Suppressor macrophage (primary cell): ENCODE results near the gene TNFAIP3.

Source experiments
- DNase-seq, 4 experiments: peaks; one replicate each; pipeline ENCODE4 v3.0.0-alpha.2; 2020 to 2022

The TNFAIP3 gene

DNA sequence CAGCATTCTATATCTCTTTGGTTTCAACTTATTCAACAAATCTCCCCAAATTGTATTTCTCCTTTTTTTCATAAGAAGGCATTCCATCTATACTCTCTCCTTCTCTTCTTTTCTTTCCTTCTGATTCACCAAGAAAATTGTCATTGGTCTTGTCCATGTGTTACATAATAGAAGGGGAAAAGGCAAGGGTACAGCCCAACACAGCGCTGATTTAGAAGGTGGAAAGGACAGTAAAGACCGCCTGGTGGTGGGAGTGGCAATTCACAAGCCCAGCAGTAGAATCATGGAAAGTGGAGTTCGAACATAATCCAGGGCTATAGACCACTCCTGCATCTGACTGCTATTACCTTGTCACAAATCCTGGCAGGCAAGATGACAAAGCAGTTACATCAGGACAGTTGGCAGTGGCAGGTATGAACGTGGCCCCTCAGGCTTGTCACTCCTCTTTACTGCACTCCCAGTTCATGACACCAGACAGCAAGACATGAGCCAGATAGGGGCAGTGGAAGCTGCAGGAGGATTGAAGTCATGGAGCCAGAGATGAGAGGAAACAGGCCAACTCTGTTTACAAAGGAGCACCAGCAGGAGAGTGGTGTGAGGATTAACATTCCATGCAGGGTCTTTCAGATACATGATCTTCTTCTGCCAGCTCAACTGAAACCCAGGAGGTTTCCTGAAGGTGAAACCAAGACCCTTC is 2.1 kb upstream of the TNFAIP3 start:
- no peak for DNase-seq

DNA sequence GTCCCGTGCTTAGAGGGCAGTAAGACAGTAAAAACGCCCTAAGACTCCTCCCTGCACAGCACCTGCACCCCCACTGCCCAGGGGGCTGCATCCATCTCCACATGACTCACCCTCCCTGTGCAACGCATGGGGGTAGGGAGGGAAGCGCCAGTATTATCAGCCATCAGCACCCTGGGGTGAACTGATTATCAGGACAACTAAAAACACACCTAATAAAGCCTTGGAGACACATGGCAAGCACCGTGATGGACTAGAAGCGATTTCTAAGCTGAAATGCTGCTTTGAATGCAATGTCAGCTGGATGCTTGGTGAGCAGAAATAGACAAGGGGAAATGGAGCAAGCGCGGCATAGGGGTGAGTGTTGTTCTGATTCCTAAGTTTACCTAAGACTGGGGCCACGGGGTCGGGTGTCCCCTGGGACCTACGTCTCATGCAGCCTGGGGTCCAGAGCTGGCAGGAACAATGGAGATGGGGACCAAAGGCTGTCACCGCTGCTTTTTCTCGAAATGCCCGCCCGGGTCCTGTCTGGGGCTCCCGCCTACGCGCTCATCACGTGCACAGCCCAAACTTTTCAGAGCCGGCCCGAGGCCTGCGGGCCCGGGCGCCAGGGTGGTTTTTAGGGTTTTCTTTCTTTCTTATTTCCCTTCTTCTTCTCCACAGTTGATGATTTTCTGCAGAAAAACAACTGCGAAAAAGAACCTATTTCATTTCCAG is 702 bp upstream of the TNFAIP3 start:
- DNase-seq = no peak

DNA sequence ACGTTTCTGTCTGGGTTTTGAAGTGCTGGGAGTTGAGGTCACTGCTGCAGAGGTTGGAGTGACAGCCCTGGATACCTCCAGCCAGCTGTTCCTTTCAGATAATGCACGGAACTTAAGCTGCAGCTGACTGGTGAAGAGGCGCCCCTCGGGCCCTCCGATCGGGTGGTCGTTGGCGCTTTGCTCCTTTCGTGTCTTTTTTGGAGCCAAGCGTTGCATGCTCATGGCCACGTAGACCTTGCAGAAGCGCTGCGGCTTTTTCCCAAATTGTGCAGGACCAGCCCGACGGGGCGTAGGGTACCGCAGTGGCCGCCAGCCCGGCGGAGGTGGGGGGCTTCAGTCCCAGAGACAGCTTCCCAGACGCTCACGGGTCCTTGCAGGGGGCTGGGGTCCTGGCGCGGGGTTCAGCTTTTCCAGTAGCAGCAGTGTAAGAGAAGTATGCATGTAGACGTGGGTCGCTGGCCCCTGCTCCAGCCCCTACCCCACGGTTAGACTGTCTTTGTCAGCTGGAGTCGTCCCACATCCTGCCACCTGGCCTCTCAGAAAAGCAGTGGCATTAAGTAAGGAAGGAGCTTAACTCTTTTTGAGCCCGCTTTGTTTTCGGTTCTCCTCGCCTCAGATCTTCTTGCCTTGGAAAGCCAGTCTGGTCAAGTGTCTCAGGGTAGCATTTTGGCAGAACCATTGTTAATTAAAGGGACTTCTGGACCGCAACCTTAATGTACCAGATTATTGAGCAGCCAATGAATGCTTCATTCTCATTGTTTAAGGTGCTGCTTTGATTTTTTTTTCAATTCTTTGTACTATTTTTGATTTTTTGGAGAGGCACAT is 838 bp downstream of the TNFAIP3 start:
- DNase-seq = peak; percentile 20 to 54 (median 44)

- no peak for DNase-seq
These were observed 1.9 kb downstream of the TNFAIP3 start for GRCh38 chr6:137868721-137869548.

DNA sequence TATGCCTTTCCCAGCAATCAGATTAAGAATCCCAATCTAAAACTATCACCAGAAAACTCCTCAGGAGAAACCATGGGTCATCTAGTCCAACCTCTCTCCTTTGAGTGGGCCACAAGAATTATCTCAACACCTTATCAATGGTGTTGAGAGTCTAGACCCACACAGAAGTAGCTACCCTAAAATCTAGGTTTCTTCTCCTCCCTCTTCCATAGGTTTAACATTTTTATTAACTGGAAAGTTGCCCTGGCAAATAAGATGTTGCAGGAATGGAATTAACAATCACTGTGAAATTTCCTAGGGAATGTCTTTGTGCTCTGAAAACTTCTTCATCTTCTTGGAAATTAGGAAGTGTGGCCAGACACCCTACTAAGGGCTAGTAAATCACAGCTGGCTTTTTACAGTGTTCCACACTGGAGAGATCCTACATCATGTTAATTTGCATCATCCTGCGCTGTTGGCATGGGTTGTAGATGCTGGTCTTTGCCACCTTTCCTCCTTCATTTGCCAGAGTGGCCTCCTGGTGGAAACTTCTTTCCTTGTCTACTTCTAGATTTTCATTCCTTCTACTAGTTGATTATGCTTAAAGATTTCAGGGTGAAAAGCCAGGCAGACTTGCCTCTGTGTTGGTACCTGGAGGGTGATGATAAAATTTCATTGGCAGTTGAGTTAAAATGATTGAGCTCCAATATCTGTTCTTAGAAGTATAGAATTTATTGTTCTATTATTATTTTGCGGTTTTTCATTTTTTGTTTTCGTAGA is 2.7 kb downstream of the TNFAIP3 start:
- no peak for DNase-seq

DNA sequence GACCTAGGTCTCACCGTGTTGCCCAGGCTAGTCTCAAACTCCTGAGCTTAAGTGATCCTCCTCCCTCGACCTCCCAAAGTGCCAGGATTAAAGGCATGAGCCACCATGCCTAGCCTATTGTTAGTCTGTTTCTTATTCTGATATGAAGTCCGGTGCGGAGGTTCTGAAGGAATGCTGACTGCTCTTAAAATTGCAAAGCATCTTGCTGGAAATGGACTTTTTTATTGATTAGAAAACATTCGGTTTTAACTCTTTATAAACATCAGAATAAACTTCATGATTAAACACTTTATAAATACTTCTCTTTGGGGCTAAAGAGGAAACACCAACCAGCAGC is 3.2 kb downstream of the TNFAIP3 start:
- no peak for DNase-seq

GRCh38 chr6:137870744-137871247 is 3.7 kb downstream of the TNFAIP3 start:
- DNase-seq = peak in 3 of 4 experiments; percentile 31 to 36 (median 32)

GRCh38 chr6:137871291-137871690 is 4.2 kb downstream of the TNFAIP3 start:
- DNase-seq = no peak

- DNase-seq = peak in 2 of 4 experiments; percentile 28 to 33
These were observed 4.9 kb downstream of the TNFAIP3 start for GRCh38 chr6:137871831-137872454.

- no peak for DNase-seq
These were observed 5.6 kb downstream of the TNFAIP3 start for GRCh38 chr6:137872581-137873115.

- DNase-seq = peak; percentile 88 to 97 (median 93)
These were observed 6.3 kb downstream of the TNFAIP3 start for GRCh38 chr6:137873273-137873762.

- DNase-seq = peak; percentile 77 to 91 (median 86)
These were observed 7.4 kb downstream of the TNFAIP3 start for GRCh38 chr6:137874204-137875057.

- DNase-seq = no peak
These were observed 8.0 kb downstream of the TNFAIP3 start for GRCh38 chr6:137875058-137875520.

DNA sequence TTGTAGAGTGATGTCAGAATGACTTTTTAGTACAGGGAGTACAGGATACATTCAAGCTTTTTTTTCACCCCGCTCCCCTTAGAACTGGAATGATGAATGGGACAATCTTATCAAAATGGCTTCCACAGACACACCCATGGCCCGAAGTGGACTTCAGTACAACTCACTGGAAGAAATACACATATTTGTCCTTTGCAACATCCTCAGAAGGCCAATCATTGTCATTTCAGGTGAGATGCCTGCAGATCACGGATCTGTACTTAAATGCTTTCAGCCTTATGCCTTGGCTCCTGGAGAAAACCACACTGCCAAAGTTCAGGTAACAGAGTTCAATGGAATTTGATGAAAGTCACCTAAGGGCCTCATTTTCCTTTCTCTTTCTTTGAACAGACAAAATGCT is 8.5 kb downstream of the TNFAIP3 start:
- DNase-seq = no peak

DNA sequence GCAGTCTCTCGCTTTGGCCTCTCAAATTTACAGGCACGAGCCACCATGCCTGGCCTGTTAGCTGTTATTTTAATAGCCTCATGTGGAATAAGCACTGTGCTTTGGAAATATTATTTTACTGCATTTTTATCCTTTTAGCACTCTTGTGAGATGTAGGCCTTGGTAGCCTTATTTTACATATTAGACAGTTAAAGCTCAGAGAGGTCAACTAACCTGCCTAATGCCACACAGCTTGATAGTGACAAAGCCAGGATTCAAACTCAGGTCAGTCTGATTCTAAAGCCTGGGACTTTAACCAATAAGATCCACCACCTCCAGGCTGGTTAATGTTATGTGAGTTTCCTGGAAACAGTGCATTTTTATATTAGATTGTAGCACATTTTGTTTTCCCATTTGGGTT is 9.5 kb downstream of the TNFAIP3 start:
- no peak for DNase-seq

DNA sequence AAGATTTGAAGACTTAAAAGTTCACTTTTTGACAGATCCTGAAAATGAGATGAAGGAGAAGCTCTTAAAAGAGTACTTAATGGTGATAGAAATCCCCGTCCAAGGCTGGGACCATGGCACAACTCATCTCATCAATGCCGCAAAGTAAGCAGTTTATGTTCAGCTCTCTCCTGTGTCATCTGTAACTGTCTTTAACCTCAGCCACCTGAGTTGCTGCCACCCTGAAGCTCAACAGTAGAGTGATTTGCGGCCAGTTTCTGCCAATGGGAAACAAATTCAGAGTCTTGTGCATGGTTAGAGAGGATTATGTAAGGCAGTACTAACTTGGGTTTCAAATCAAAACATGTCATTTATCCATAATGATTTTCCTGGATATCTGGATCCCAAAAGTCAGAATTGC is 10.1 kb downstream of the TNFAIP3 start:
- no peak for DNase-seq

DNA sequence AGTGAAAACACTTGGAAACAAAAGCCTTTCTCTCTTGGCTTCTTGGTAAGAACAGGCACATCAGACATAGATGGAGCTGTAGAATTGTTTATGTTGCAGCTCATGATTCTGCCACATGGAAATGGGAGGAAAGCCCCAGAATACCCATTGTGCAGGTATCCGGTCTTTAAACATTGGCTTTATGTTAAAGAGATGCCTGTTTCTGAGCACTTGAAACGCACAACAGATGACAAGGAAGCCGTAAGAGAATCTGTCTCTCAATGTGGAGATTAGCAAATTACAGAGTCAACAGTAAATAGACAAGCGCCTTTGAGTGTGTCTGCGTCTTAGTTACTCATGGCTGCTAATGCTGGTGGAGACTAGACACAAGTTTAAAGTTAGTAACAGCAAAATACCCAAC is 10.5 kb downstream of the TNFAIP3 start:
- no peak for DNase-seq

- DNase-seq = peak; percentile 41 to 77 (median 58)
These were observed 11.0 kb downstream of the TNFAIP3 start for GRCh38 chr6:137878029-137878428.

GRCh38 chr6:137878486-137879285 is 11.6 kb downstream of the TNFAIP3 start:
- no peak for DNase-seq
